A549 (cell line): ENCODE measurements around the gene ZIM2.

Experiments
- EP300 ChIP-seq, 2 experiments: fragments of >200 bp; sonication (Bioruptor Twin); formaldehyde crosslinking; IDR thresholded peaks; 2 replicates in 1 of 2; 3 replicates in 1 of 2; pipeline ENCODE4 v1.6.1; 2016 to 2017
- NR3C1 ChIP-seq: fragments of >200 bp; sonication (Bioruptor Twin); formaldehyde crosslinking; IDR thresholded peaks from 3 replicates; pipeline ENCODE4 v1.6.1; 2017
- RCOR1 ChIP-seq: fragments of 150-350 bp; IDR thresholded peaks from 2 replicates; pipeline ENCODE4 v1.6.1; 2014; ENCODE audit warnings: antibody characterized with exemption, low read length, low read depth
- SMC3 ChIP-seq: fragments of >200 bp; sonication (Bioruptor Twin); formaldehyde crosslinking; IDR thresholded peaks from 3 replicates; pipeline ENCODE4 v1.6.1; 2018; ENCODE audit warnings: inconsistent platforms
- TF ChIP-seq, protein P1 (sequence below): fragments of >200 bp; sonication (Bioruptor Twin); formaldehyde crosslinking; IDR thresholded peaks from 3 replicates; pipeline ENCODE4 v1.5.1; 2016

DNA sequence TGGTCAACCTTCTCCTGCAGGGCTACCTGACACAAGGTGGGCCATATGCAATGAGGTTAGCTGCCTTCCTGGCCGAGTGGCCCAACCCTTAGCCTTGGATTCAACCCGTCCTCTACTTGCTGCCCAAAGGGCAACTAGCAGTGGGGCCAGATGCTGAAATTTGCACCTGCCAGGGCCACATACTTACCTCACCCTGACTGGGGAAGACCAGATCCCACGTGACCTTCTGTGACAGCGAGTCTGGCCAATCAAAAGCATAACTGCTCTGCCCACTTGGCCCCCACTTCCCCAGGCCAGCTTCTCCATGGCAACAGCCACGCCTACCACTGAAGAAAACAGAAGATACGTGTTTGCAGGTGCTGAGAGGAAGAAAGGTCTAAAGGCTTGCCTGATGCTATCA lies 10.9 kb downstream of the ZIM2 start:
- TF ChIP-seq SMC3 (no peak), RCOR1 (no peak), NR3C1 (no peak), EP300 (IDR thresholded peaks at IDR 0.05) (no peak)
- TF ChIP-seq, protein P1, sequence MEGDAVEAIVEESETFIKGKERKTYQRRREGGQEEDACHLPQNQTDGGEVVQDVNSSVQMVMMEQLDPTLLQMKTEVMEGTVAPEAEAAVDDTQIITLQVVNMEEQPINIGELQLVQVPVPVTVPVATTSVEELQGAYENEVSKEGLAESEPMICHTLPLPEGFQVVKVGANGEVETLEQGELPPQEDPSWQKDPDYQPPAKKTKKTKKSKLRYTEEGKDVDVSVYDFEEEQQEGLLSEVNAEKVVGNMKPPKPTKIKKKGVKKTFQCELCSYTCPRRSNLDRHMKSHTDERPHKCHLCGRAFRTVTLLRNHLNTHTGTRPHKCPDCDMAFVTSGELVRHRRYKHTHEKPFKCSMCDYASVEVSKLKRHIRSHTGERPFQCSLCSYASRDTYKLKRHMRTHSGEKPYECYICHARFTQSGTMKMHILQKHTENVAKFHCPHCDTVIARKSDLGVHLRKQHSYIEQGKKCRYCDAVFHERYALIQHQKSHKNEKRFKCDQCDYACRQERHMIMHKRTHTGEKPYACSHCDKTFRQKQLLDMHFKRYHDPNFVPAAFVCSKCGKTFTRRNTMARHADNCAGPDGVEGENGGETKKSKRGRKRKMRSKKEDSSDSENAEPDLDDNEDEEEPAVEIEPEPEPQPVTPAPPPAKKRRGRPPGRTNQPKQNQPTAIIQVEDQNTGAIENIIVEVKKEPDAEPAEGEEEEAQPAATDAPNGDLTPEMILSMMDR: no peak
